Measurements from ENCODE around the gene PLEKHG2.

Gene PLEKHG2

GRCh38 chr19:39399668-39400050 is 12.8 kb upstream of the PLEKHG2 start:
- TF ChIP-seq CTCF (IDR thresholded peaks at IDR 0.05; ENCODE audit: low read length): no peak
- TF ChIP-seq EZH2 (optimal IDR thresholded peaks at IDR 0.05; ENCODE audit: low read depth, low read length): no peak
- TF ChIP-seq EZH2phosphoT487 (IDR thresholded peaks at IDR 0.05; ENCODE audit: low read length): no peak
- no peak for DNase-seq
- no peaks in the 10 kb centered on the region for H3K27me3 ChIP-seq (replicated peaks; ENCODE audit: insufficient read depth, low read length)
- peaks cover 14% of the 10 kb centered on the region; the same call in 1 of the 2 replicates for H3K79me2 ChIP-seq (ENCODE audit: low read length)
- no peak overlapping the region for H3K9ac ChIP-seq (ENCODE audit: low read length)
- H3K4me3 ChIP-seq (ENCODE audit: low read length): no peak overlapping the region
- H3K4me1 ChIP-seq (ENCODE audit: low read length): peaks cover 47% of the 10 kb centered on the region
- H3K27ac ChIP-seq (ENCODE audit: low read length): no peak overlapping the region; the same call in 1 of the 2 replicates
- H4K20me1 ChIP-seq (ENCODE audit: insufficient read depth, low read length): no peaks in the 10 kb centered on the region
- no peaks in the 10 kb centered on the region for H3K9me2 ChIP-seq (replicated peaks; ENCODE audit: insufficient read depth, low read length)
- H3K4me2 ChIP-seq (ENCODE audit: low read depth, low read length): no peak overlapping the region
- peaks cover 61% of the 10 kb centered on the region for H3F3A ChIP-seq (ENCODE audit: insufficient read depth, low read length)
- no peaks in the 10 kb centered on the region for H3K9me3 ChIP-seq (replicated peaks; ENCODE audit: insufficient read depth, low read length)
- H2AFZ ChIP-seq (ENCODE audit: low read length): no peak overlapping the region
- H3K36me3 ChIP-seq (replicated peaks; ENCODE audit: insufficient read depth, low read length): no peaks in the 10 kb centered on the region

- Histone ChIP-seq H3K27ac (ENCODE audit: low read length) (no peak overlapping the region; the same call in 1 of the 2 replicates), H3K9ac (ENCODE audit: low read length) (no peak overlapping the region), H3K4me3 (ENCODE audit: low read length) (no peak overlapping the region), H3K9me3 (replicated peaks; ENCODE audit: insufficient read depth, low read length) (no peaks in the 10 kb centered on the region), H4K20me1 (ENCODE audit: insufficient read depth, low read length) (no peaks in the 10 kb centered on the region), H3K9me2 (replicated peaks; ENCODE audit: insufficient read depth, low read length) (no peaks in the 10 kb centered on the region), H3K79me2 (ENCODE audit: low read length) (peaks cover 11% of the 10 kb centered on the region; the same call in 1 of the 2 replicates), H3K27me3 (replicated peaks; ENCODE audit: insufficient read depth, low read length) (no peaks in the 10 kb centered on the region), H3K36me3 (replicated peaks; ENCODE audit: insufficient read depth, low read length) (no peaks in the 10 kb centered on the region), H3K4me1 (ENCODE audit: low read length) (peaks cover 49% of the 10 kb centered on the region), H3K4me2 (ENCODE audit: low read depth, low read length) (no peak overlapping the region), H2AFZ (ENCODE audit: low read length) (no peak overlapping the region), H3F3A (ENCODE audit: insufficient read depth, low read length) (peaks cover 65% of the 10 kb centered on the region)
- no peak for TF ChIP-seq CTCF (IDR thresholded peaks at IDR 0.05; ENCODE audit: low read length)
- TF ChIP-seq EZH2 (optimal IDR thresholded peaks at IDR 0.05; ENCODE audit: low read depth, low read length): no peak
- TF ChIP-seq EZH2phosphoT487 (IDR thresholded peaks at IDR 0.05; ENCODE audit: low read length): no peak
- DNase-seq: no peak
These were observed 12.4 kb upstream of the PLEKHG2 start for GRCh38 chr19:39400061-39400460.

- no peaks in the 10 kb centered on the region for H3K36me3 ChIP-seq (replicated peaks; ENCODE audit: insufficient read depth, low read length)
- peaks cover 76% of the 10 kb centered on the region for H3F3A ChIP-seq (ENCODE audit: insufficient read depth, low read length)
- DNase-seq: no peak
- peak overlapping the region; percentile 100 for H3K27ac ChIP-seq (ENCODE audit: low read length)
- no peaks in the 10 kb centered on the region for H3K9me2 ChIP-seq (replicated peaks; ENCODE audit: insufficient read depth, low read length)
- no peak for TF ChIP-seq CTCF (IDR thresholded peaks at IDR 0.05; ENCODE audit: low read length)
- no peak for TF ChIP-seq EZH2 (optimal IDR thresholded peaks at IDR 0.05; ENCODE audit: low read depth, low read length)
- TF ChIP-seq EZH2phosphoT487 (IDR thresholded peaks at IDR 0.05; ENCODE audit: low read length): no peak
- peak overlapping the region; percentile 94 for H3K4me2 ChIP-seq (ENCODE audit: low read depth, low read length)
- 0 out of 2 replicates have a peak, but pooled peaks cover 8% of the 10 kb centered on the region for H3K79me2 ChIP-seq (ENCODE audit: low read length)
- no peak overlapping the region for H3K4me3 ChIP-seq (ENCODE audit: low read length)
- H2AFZ ChIP-seq (ENCODE audit: low read length): peak overlapping the region; percentile 49; the same call in 1 of the 2 replicates
- no peaks in the 10 kb centered on the region for H3K27me3 ChIP-seq (replicated peaks; ENCODE audit: insufficient read depth, low read length)
- peak overlapping the region; percentile 100 for H3K9ac ChIP-seq (ENCODE audit: low read length)
- H4K20me1 ChIP-seq (ENCODE audit: insufficient read depth, low read length): no peaks in the 10 kb centered on the region
- H3K9me3 ChIP-seq (replicated peaks; ENCODE audit: insufficient read depth, low read length): no peaks in the 10 kb centered on the region
- H3K4me1 ChIP-seq (ENCODE audit: low read length): peaks cover 54% of the 10 kb centered on the region
These were observed 11.4 kb upstream of the PLEKHG2 start for GRCh38 chr19:39401070-39401548.
